Stimulated activated CD4-positive, alpha-beta T cell treated with anti-CD3 and anti-CD28 coated beads, Interleukin-4, amount 100 ng/mL, for 48 hours (primary cell): ENCODE measurements around the gene LHFPL6.

Experiments used
- DNase-seq, 2 donors: peaks; one replicate each; pipeline ENCODE4 v3.0.0-alpha.2; 2020; ENCODE audit warnings: low read depth in 2 of 2

The LHFPL6 gene

DNA sequence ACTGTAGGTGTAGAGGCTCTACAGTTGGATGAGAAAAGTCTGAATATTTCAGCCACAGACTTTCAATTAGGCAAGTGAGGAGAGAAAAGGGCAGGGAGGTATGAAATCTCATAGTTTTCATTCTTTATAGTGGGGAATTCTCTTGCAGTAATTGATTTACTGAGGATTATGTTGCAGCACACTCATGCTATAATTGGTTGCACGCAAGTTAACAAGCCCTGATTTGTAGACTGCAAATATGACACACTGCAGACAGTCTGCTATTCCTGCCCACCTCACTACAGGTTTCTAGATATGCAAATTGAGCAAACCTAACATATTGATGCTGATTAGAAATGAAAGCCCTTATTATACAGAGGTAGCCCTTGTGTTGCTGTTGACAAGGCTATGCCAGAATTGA is 139.4 kb downstream of the LHFPL6 start:
- DNase-seq = no peak

- no peak for DNase-seq
Measured at GRCh38 chr13:39462906-39463305, 140.1 kb downstream of the LHFPL6 start.

DNA sequence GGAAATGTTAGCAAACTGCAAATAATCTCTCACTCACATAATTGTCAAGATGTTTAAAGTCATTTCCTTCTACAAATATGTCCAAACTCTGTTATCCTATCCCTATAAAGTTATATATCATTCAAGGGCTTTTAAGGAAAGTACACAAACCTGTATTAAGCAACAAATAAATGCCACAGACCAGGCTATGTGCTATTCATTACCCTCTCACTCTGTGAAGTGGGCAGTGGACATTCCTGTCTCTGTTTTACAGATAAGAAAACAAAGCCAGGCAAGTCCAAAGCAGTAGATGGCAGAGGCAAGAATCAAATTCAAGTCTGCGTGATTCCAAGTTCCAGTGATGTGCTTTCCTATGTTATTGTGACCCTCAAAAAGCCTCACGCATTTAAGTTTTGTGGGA is 140.6 kb downstream of the LHFPL6 start:
- no peak for DNase-seq

GRCh38 chr13:39461685-39462266 is 141.2 kb downstream of the LHFPL6 start:
- DNase-seq = no peak

- no peak for DNase-seq
Measured at GRCh38 chr13:39457274-39457673, 145.7 kb downstream of the LHFPL6 start.

DNA sequence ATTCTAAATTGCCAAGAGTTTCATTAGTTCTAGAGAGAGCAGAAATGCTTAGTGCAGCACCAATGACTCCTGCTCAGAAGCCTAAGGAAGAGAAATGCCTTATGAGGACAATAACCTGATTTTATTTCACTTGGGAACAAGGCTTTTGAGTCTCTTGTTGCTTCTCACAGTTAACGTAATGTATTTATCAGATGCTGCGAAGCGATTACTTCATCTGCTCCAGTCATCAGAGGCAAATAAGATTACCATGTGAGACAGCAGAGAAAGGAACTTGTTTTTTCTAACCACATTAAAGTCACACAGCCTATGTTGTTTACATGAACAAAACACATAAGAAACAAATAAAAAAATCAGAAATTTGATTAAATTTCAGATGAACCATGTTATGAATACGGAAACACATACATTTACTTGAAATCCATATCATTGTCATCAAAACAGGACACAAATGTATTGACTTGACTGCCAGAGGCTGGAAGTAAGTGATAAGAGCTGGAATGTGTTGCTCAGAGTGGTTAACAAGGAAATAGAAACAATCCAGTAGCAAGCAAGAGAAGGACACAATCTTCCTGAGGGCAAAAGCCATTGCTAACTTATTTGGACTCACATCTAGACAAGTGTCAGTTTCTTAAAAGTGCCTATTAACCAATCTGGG is 147.3 kb downstream of the LHFPL6 start:
- no peak for DNase-seq

DNA sequence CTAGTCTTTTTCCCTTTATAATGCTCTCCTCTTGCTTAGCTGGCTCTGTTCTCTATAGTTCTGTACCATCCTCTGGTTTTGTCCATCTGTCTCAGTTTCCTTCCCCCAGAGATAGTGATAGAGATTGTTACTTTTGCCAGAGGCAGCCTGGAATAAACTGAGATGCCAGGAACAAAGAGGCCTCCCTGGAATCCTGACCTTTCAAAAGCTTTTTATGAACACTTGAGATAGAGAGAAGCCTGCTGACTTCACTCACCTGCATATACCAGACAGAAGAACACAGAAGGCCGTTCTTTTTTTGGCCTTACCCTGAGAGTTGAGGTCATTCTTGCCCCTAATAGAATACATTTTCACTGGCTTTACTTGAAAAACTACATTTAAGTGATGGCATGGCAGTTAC is 150.2 kb downstream of the LHFPL6 start:
- no peak for DNase-seq

DNA sequence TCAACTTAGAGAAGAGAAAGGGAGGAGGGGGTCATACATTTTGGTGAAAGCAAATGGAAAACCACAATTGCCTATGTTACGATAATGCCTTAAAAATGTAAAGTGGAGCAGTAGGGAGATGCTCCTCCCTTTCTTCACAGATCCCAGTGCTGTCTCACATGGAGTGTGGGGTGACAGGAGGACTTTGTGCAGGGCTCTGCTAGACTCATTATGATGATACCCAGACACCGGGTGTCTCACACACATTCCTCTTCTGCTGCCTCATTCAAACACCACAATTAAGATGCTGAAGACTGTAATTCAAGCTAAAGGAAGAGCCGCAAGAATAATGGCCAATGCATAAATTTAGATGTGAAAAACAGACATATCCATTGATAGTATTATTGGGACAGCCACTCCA is 150.6 kb downstream of the LHFPL6 start:
- DNase-seq = no peak

DNA sequence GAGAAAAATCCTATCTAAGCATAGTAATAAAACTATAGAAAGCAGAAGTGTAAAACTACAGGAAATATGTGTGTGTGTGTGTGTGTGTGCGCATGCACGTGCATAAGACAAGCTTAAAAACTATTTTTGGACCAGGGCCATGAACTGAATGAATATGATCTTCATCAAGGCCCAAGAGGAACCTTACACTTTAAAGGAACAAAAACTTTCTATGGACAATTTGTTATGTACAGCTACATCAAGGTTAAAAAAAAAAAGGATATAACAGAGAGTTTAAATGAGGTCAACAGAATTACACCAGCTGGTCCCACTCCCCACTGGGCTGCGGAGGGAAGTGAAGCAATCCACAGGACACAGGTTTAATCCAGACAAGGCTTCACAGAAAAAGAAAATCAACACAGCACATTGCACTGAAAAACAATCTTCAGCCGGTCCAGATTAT is 151.1 kb downstream of the LHFPL6 start:
- no peak for DNase-seq

DNA sequence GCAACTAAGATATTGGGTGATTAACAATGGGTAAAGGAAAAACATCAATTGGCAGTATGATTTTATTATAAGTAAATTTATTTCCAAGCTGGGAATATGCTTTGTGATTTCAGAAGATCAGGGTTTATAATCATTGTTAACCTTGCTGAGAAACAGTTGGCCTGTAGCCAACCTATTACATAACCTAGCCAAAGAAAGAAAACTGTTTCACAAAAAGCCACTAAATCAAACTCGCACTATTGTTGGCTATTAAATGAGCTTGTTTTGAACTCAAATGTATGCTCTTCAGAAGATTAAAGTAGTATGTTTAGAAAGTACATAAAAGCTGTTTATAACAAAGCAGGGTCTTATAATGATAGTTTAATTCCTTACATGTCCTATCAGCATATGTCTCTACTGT is 151.7 kb downstream of the LHFPL6 start:
- no peak for DNase-seq

DNA sequence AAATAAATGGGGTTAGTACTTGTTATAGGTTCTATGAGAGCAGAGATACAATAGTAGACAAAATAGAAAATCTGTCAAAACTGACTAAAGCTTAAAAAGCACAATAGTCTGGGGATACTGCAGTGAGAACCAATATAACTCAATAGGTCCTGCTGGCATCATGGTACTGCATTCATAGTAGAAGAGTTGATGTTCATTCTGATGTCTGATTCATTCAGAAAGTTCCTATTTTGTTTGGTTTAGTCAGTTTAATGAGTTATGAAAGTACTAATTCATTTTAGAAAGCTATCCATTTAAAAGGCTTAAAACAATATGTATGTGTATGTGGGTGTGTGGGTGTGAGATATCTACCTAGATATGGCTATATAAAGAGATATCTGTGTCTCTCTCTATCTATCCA is 152.8 kb downstream of the LHFPL6 start:
- DNase-seq = no peak

- no peak for DNase-seq
Measured at GRCh38 chr13:39448834-39449233, 154.2 kb downstream of the LHFPL6 start.

DNA sequence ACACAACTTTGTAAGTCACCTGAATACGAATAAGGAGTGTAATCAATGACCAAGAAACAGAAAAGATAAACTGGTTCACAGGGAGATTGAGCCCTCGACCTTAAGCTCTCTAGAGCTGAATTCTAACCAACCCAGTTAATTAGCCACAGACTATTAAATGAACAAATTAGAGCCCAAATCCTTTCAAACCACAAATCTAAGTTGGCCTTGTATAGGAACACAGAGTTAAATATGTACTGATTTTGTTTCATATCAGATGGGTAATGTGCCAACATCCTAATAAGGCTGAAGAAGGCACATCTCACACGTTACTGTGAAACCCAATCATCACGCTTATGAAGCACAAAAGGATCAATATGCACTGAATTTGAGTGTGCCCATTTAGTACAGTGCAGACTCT is 156.1 kb downstream of the LHFPL6 start:
- no peak for DNase-seq

DNA sequence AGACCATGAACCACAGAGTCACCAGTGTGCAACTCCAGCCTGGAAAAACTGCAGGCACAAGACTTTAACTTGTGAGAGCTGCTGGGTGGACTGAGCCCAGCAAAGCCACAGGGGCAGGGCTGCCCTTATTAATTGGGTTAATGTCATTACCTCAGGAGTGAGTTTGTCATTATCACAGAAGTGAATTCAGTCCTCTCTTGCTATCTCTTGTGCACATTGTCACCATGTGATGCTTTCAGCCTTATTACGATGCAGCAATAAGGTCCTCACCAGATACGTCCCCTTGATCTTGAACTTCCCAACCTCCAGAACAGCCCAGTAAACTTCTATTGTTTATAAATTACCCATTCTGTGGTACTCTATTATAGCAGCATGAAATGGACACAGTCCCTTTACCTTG is 158.1 kb downstream of the LHFPL6 start:
- DNase-seq = no peak

DNA sequence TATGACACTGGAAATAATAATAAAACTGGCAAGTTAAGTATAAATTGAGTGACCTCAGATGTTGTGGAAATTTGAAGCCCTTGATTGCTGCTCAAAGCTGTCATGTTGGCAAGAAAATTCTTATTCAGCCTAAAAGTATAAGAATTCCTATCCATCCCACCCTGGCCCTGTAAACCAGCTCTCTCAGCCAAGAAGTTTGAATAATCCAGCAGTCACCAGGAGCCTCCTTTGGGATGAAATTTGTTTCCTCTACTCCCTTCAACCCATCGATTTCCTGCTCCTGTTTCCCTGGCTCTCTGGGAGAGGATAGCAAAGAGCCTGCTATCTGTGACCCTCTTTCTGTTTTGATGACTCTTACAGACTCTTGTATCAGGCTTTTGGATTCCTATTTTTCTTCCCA is 169.3 kb downstream of the LHFPL6 start:
- no peak for DNase-seq

DNA sequence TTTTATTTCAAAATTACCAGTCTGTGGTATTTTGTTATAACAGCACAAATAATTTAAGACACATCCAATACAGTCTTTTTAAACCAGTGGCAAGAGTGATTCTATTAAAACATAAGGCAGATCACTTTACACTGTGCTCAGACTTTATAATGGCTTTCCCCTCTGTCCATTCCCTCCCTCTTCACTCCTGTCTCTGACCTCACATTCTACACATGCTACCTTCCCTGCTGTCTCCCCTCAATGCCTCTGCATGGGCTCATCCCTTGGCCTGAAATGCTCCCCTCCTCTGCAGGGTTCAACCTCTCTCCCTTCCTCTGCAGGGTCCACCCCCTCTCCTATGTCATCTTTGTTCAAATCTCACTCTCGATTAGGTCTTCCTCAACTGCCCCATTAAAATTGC is 170.8 kb downstream of the LHFPL6 start:
- no peak for DNase-seq

DNA sequence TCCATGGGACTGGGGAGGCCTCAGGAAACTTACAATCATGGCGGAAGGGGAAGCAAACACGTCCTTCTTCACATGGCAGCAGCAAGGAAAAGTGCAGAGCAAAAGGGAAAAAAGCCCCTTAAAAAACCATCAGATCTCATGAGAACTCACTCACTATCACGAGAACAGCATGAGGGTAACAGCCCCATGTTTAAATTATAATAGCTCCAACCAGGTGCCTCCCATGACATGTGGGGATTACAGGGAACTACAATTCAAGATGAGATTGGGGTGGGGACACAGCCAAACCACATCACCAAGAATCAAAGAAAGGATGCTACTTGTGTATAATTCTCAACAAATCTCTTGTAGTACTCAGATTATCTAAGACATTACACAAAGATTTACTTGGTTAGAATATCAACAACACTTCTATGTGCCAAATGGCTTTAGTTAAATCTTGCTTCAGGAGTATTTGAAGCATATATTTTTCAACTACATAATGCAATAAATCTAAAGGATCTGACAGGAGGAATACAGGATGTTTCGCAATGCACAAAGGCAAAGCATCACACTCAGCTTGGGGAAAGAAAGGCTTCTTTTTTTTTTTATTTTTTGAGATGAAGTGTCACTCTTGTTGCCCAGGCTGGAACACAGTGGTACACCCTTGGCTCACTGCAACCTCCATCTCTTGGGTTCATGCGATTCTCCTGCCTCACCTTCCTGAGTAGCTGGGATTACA is 180.0 kb downstream of the LHFPL6 start:
- DNase-seq = no peak

GRCh38 chr13:39419876-39420275 is 183.1 kb downstream of the LHFPL6 start:
- no peak for DNase-seq

GRCh38 chr13:39419068-39419467 is 183.9 kb downstream of the LHFPL6 start:
- no peak for DNase-seq

- no peak for DNase-seq
Measured at GRCh38 chr13:39418424-39418823, 184.6 kb downstream of the LHFPL6 start.

GRCh38 chr13:39417643-39418042 is 185.3 kb downstream of the LHFPL6 start:
- DNase-seq = no peak

GRCh38 chr13:39417131-39417530 is 185.9 kb downstream of the LHFPL6 start:
- DNase-seq = no peak
